ENCODE data around the gene CDH4. TPM values are rescaled to one million over a fixed set of nuclear protein-coding genes. Genes with fewer than 3 reads are reported as not detected.

CDH4 gene
- total and polyA plus RNA-seq, 2 of the 8 experiments (the other 6 are each of a cell fraction or from before 2014, with no cell fraction given), result 4.3 to 7.9 TPM

DNA sequence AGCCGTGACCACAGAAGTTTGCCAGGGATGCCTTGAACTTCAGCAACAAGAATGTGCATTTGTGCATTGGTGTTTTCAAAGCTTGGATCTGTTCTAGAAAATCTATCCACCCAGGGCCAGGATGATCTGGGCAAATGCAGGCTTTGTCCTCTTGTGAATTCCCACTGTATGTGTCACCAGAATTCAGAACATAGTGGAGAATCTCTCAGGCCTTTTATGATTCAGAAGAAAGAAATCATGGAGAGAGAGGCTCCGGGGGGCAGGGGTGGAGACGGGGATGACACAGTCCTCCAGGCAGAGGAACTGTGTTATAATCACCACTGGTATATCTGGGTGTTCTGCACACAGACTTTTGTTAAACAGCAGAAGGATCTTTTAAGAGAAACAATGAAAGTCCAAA is 304.1 kb downstream of the CDH4 start (continued):
- TF ChIP-seq ATF3 (IDR thresholded peaks at IDR 0.05; ENCODE audit: insufficient read depth, low read depth, low read length), result no peak
- no peak for TF ChIP-seq POLR2A (IDR thresholded peaks at IDR 0.05; ENCODE audit: control extremely low read depth in 1 of 2, low read depth in 2 of 2, low read length in 2 of 2)
- no peak for TF ChIP-seq ZNF274 (IDR thresholded peaks at IDR 0.05; ENCODE audit: borderline replicate concordance, extremely low read depth, low read length)

Measured in H1 (cell line).